SK-N-SH (cell line): ENCODE measurements around the gene WNT4. TPM values are rescaled to one million over a fixed set of nuclear protein-coding genes. Genes with fewer than 3 reads are reported as not detected.

ENCODE experiments used
- CTCF ChIA-PET: fragments of 300-600, 350-600 bp; formaldehyde crosslinking; extraction: SDS; loops from one replicate; lab custom pipeline; 2021; lab: Yijun Ruan, JAX
- POLR2A ChIA-PET: fragments of 350-600 bp; sonication (Branson Sonifier 250); formaldehyde crosslinking; extraction: SDS; loops from one replicate; lab custom pipeline; 2020; ENCODE audit warnings: antibody characterized with exemption, inconsistent platforms; lab: Yijun Ruan, JAX
- DNase-seq: peaks from one replicate; pipeline ENCODE4 v3.0.0; 2012
- H2AFZ ChIP-seq: fragments of 200-600 bp; sonication (generic); 2 replicates; pipeline ENCODE4 v1.8.1; 2016; ENCODE audit warnings: antibody characterized with exemption, mild to moderate bottlenecking, low read depth
- H3F3A ChIP-seq: fragments of 200-600 bp; sonication (generic); replicated peaks from 2 replicates; pipeline ENCODE3; 2016; ENCODE audit warnings: antibody characterized with exemption, mild to moderate bottlenecking; ENCODE audit not compliant: insufficient read depth
- H3K27ac ChIP-seq, 2 experiments: fragments of 200-500 bp in 1 of 2; fragments of 200-600 bp in 1 of 2; sonication (Bioruptor generic) in 1 of 2; sonication (generic), shearing (Covaris generic) in 1 of 2; 2 replicates each; pipeline versions ENCODE4 v1.5.1 to v1.6.1; 2014 to 2016; ENCODE audit warnings: low read depth in 2 of 2, inconsistent platforms in 1 of 2, low read length in 1 of 2, mild to moderate bottlenecking in 1 of 2, mixed read lengths in 1 of 2
- H3K27me3 ChIP-seq: fragments of 200-600 bp; sonication (generic), shearing (Covaris generic); 2 replicates; pipeline ENCODE4 v1.6.1; 2016; ENCODE audit warnings: mixed run types; ENCODE audit not compliant: insufficient read depth
- H3K36me3 ChIP-seq, 2 experiments: fragments of 200-500 bp in 1 of 2; fragments of 200-600 bp in 1 of 2; sonication (Bioruptor generic) in 1 of 2; sonication (generic) in 1 of 2; replicated peaks in 1 of 2; 2 replicates each; pipeline versions ENCODE3 to v1.5.1; 2014 to 2016; ENCODE audit warnings: low read length in 1 of 2, mild to moderate bottlenecking in 1 of 2; ENCODE audit not compliant: insufficient read depth in 2 of 2, control insufficient read depth in 1 of 2
- H3K4me1 ChIP-seq, 2 experiments: fragments of 200-500 bp in 1 of 2; fragments of 200-600 bp in 1 of 2; sonication (Bioruptor generic) in 1 of 2; sonication (generic), shearing (Covaris generic) in 1 of 2; 2 replicates each; pipeline versions ENCODE4 v1.5.1 to v1.6.1; 2014 to 2016; ENCODE audit warnings: low read depth in 1 of 2, low read length in 1 of 2, mixed run types in 1 of 2; ENCODE audit not compliant: insufficient read depth in 2 of 2, control insufficient read depth in 1 of 2
- H3K4me2 ChIP-seq: fragments of 200-600 bp; sonication (generic), shearing (Covaris generic); 2 replicates; pipeline ENCODE4 v1.6.1; 2017; ENCODE audit warnings: mixed run types
- H3K4me3 ChIP-seq, 2 experiments: fragments of 200-500 bp in 1 of 2; fragments of 200-600 bp in 1 of 2; sonication (Bioruptor generic) in 1 of 2; sonication (generic), shearing (Covaris generic) in 1 of 2; 2 replicates each; pipeline versions ENCODE4 v1.5.1 to v1.8.1; 2014 to 2016; ENCODE audit warnings: low read depth in 2 of 2, inconsistent platforms in 1 of 2, low read length in 1 of 2, mild to moderate bottlenecking in 1 of 2, mixed read lengths in 1 of 2, moderate library complexity in 1 of 2
- H3K79me2 ChIP-seq: fragments of 200-600 bp; sonication (generic); 2 replicates; pipeline ENCODE4 v1.8.1; 2017; ENCODE audit warnings: mild to moderate bottlenecking; ENCODE audit not compliant: insufficient read depth
- H3K9ac ChIP-seq: fragments of 200-600 bp; sonication (generic); 2 replicates; pipeline ENCODE4 v1.6.1; 2017; ENCODE audit warnings: mixed run types
- H3K9me2 ChIP-seq: fragments of 200-600 bp; sonication (generic); 2 replicates; pipeline ENCODE4 v1.6.1; 2017; ENCODE audit warnings: mixed run types
- H3K9me3 ChIP-seq: fragments of 200-600 bp; sonication (generic); 2 replicates; pipeline ENCODE4 v1.6.1; 2017; ENCODE audit warnings: mixed run types, mild to moderate bottlenecking, moderate library complexity
- H4K20me1 ChIP-seq: fragments of 200-600 bp; sonication (generic); 2 replicates; pipeline ENCODE4 v1.6.1; 2017; ENCODE audit warnings: mild to moderate bottlenecking, mixed run types; ENCODE audit not compliant: insufficient read depth
- CHD2 ChIP-seq: fragments of 150-350 bp; IDR thresholded peaks from 2 replicates; pipeline ENCODE4 v1.6.1; 2018; ENCODE audit warnings: low read length; ENCODE audit not compliant: partially characterized antibody
- CTCF ChIP-seq: fragments of 200-600 bp; sonication (generic); IDR thresholded peaks from 2 replicates; pipeline ENCODE4 v1.6.1; 2017; ENCODE audit warnings: antibody characterized with exemption, mild to moderate bottlenecking, moderate library complexity
- FOXJ3 ChIP-seq: sonication (generic); formaldehyde crosslinking; IDR thresholded peaks from 2 replicates; pipeline ENCODE4 v1.5.1; 2020; ENCODE audit warnings: mild to moderate bottlenecking, missing genetic modification reagents
- GABPA ChIP-seq: IDR thresholded peaks from 2 replicates; pipeline ENCODE4 v1.4.0; 2012; ENCODE audit warnings: low read depth, mild to moderate bottlenecking
- GATA2 ChIP-seq: sonication (generic); formaldehyde crosslinking; IDR thresholded peaks from 2 replicates; pipeline ENCODE4 v1.5.0; 2020; ENCODE audit warnings: mild to moderate bottlenecking, missing genetic modification reagents
- IRF3 ChIP-seq: fragments of 150-350 bp; IDR thresholded peaks from 2 replicates; pipeline ENCODE4 v1.6.1; 2016; ENCODE audit warnings: mild to moderate bottlenecking, low read depth, low read length
- MXI1 ChIP-seq: IDR thresholded peaks from 2 replicates; pipeline ENCODE4 v1.6.1; 2012; ENCODE audit warnings: mild to moderate bottlenecking, low read depth, low read length, improper control_type of control experiment
- NRF1 ChIP-seq: IDR thresholded peaks from 2 replicates; pipeline ENCODE4 v1.6.1; 2012; ENCODE audit warnings: low read depth, mild to moderate bottlenecking, low read length
- PBX3 ChIP-seq: IDR thresholded peaks from 2 replicates; pipeline ENCODE4; 2012
- RAD21 ChIP-seq: IDR thresholded peaks from 2 replicates; pipeline ENCODE4 v1.6.1; 2012; ENCODE audit warnings: mild to moderate bottlenecking, low read length
- RCOR1 ChIP-seq: fragments of 150-350 bp; IDR thresholded peaks from 2 replicates; pipeline ENCODE4 v1.6.1; 2017; ENCODE audit warnings: antibody characterized with exemption, low read length
- RFX5 ChIP-seq: IDR thresholded peaks from 2 replicates; pipeline ENCODE4 v1.6.1; 2012; ENCODE audit warnings: mild to moderate bottlenecking, improper control_type of control experiment, low read length
- SMC3 ChIP-seq: IDR thresholded peaks from 2 replicates; pipeline ENCODE4 v1.6.1; 2012; ENCODE audit warnings: low read depth, low read length, improper control_type of control experiment
- TCF12 ChIP-seq: IDR thresholded peaks from 2 replicates; pipeline ENCODE4 v1.4.0; 2012
- TEAD4 ChIP-seq: IDR thresholded peaks from 2 replicates; pipeline ENCODE4 v1.4.0; 2012; ENCODE audit warnings: mild to moderate bottlenecking, borderline replicate concordance; ENCODE audit not compliant: insufficient read depth
- USF2 ChIP-seq: fragments of 150-350 bp; IDR thresholded peaks from 2 replicates; pipeline ENCODE4 v1.6.1; 2017; ENCODE audit warnings: antibody characterized with exemption, low read length, low read depth, borderline replicate concordance
- YY1 ChIP-seq: IDR thresholded peaks from 2 replicates; pipeline ENCODE4 v1.4.0; 2012; ENCODE audit warnings: low read depth, mild to moderate bottlenecking
- WGBS: methylation state at CpG from one replicate; pipeline ENCODE4 v1.1.6; 2017; ENCODE audit warnings: low lambda C conversion rate; 5-methylcytosine and 5-hydroxymethylcytosine counted together
- polyA plus RNA-seq, 3 experiments: library from polyadenylated mRNA; depleted of rRNA; stranded (reverse); fragments of >200 nt; gene quantifications; 2 replicates each; pipeline ENCODE4 v1.2.3, GENCODE V29; 2012

WNT4 gene
- polyA plus RNA-seq, 1 of the 3 experiments (the other 2 are of a cell fraction) = 0.03 TPM

- DNase-seq = peak; percentile 64
- no peak overlapping the region for H3K4me2 ChIP-seq
- no peaks in the 10 kb centered on the region for H3K9me3 ChIP-seq
- H3K27me3 ChIP-seq = no peaks in the 10 kb centered on the region
- peaks cover 27% of the 10 kb centered on the region for H3F3A ChIP-seq
- no peak overlapping the region for H2AFZ ChIP-seq
- H4K20me1 ChIP-seq = peaks cover 100% of the 10 kb centered on the region
- H3K27ac ChIP-seq = no peak overlapping the region; a peak in 2 of 4 replicates
- peaks cover 87% of the 10 kb centered on the region for H3K79me2 ChIP-seq
- no peaks in the 10 kb centered on the region for H3K9me2 ChIP-seq
- peaks cover 20 to 45% of the 10 kb centered on the region in 2 experiments for H3K36me3 ChIP-seq
- POLR2A ChIA-PET = interaction anchor here (0.9 to 1.1 kb wide), 2 partner anchors 12 to 311 kb away, joined by 3 read pairs; no protein-coding TSS in a partner anchor
- 55% methylated on average over 5 of the region's 5 CpGs for WGBS
- H3K4me1 ChIP-seq = peaks cover 4 to 22% of the 10 kb centered on the region in 2 experiments; a peak in 1 of 4 replicates
- TF ChIP-seq GABPA (no peak), IRF3 (no peak), FOXJ3 (no peak), RAD21 (peak; percentile 87), MXI1 (0 out of 2 replicates have a peak, but pooled peaks have one; percentile 1), CHD2 (peak; percentile 8), SMC3 (peak; percentile 69), CTCF (peak; percentile 86)
- TF ChIP-seq, all 33 proteins: peak for 5
- CTCF ChIA-PET = interaction anchor here (0.6 to 8.2 kb wide), 42 partner anchors 8 to 703 kb away, joined by 3 to 82 read pairs (median 4); partner anchors contain the start of gene CDC42
- no peak overlapping the region; a peak in 1 of 4 replicates for H3K4me3 ChIP-seq
- H3K9ac ChIP-seq = no peak overlapping the region
Measured at GRCh38 chr1:22105611-22106207, 37.2 kb downstream of the WNT4 start.

GRCh38 chr1:22104865-22105437 is 37.9 kb downstream of the WNT4 start:
- H3F3A ChIP-seq = peaks cover 27% of the 10 kb centered on the region
- H3K9me2 ChIP-seq = no peaks in the 10 kb centered on the region
- peaks cover 100% of the 10 kb centered on the region for H4K20me1 ChIP-seq
- H3K36me3 ChIP-seq = peaks cover 20 to 52% of the 10 kb centered on the region in 2 experiments
- H3K27ac ChIP-seq = no peak overlapping the region; a peak in 2 of 4 replicates
- TF ChIP-seq PBX3 = no peak
- no peak for TF ChIP-seq RFX5
- no peak for TF ChIP-seq YY1
- no peak for TF ChIP-seq GATA2
- TF ChIP-seq USF2 = no peak
- no peak for TF ChIP-seq TEAD4
- no peak for TF ChIP-seq TCF12
- no peak for TF ChIP-seq RCOR1
- no peak for TF ChIP-seq NRF1
- no peaks in the 10 kb centered on the region for H3K27me3 ChIP-seq
- H3K79me2 ChIP-seq = peaks cover 88% of the 10 kb centered on the region
- no peaks in the 10 kb centered on the region for H3K9me3 ChIP-seq
- no peak overlapping the region for H3K4me2 ChIP-seq
- 94% methylated on average over 6 of the region's 6 CpGs for WGBS
- H2AFZ ChIP-seq = no peak overlapping the region
- no peak for DNase-seq
- CTCF ChIA-PET = interaction anchor here (0.7 to 8.2 kb wide), 37 partner anchors 8 to 704 kb away, joined by 3 to 82 read pairs (median 4); partner anchors contain the start of gene CDC42
- no peak overlapping the region for H3K4me3 ChIP-seq
- peaks cover 0 to 20% of the 10 kb centered on the region in 2 experiments; a peak in 1 of 4 replicates for H3K4me1 ChIP-seq
- POLR2A ChIA-PET = interaction anchor here (0.9 to 1.1 kb wide), 2 partner anchors 12 to 311 kb away, joined by 3 read pairs; no protein-coding TSS in a partner anchor
- no peak overlapping the region for H3K9ac ChIP-seq
